ENCODE measurements around the gene MROH9. TPM values are rescaled to one million over a fixed set of nuclear protein-coding genes. Genes with fewer than 3 reads are reported as not detected.

Gene MROH9
- total RNA-seq, 3 donors from 2014 or later (not counting 1 experiment from before 2014, with no cell fraction given), result not detected

DNA sequence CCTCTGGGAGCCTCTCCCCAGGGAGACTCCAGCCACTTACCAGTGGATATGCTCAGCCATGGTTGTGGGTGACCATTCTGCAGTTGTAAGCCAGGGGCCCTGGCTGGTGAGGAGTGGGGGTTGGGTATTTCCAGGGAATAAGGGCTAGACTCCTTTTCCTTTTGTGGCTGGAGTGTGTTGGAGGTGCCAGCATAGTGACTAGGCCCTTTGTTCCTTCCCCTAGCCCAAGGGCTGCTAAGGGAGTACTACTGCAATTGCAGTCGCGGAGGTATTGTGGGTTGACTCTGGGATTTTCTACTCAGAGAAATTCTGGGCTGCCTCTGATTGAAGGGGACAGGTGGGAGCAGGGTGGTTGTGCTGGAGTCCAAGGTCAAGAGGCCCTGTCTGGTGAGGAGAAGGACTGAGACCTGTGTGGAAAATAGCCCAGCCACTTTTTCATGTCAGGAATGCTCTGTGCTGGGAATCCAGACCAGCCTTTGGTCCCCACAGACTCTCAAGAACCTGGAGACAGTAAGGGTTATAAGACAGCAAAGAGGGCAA is 43.1 kb downstream of the MROH9 start:
- H3K4me1 Mint-ChIP-seq, result no peaks in the 10 kb centered on the region
- Histone ChIP-seq H3K4me3 (ENCODE audit: low read length) (no peak overlapping the region), H3K9me3 (ENCODE audit: control insufficient read depth, insufficient read depth, low read length) (peaks cover 3% of the 10 kb centered on the region), H3K36me3 (ENCODE audit: control insufficient read depth, insufficient read depth, low read length) (no peaks in the 10 kb centered on the region), H3K27me3 (ENCODE audit: control insufficient read depth, insufficient read depth, low read length) (no peaks in the 10 kb centered on the region), H3K27ac (ENCODE audit: low read length) (no peak overlapping the region), H3K4me1 (ENCODE audit: control insufficient read depth, insufficient read depth, low read length) (no peaks in the 10 kb centered on the region)
- H3K27ac Mint-ChIP-seq, result no peak overlapping the region
- 77% methylated on average over 2 of the region's 2 CpGs for whole genome bisulfite sequencing (ENCODE audit: insufficient coverage)
- no peak overlapping the region for H3K4me3 Mint-ChIP-seq
- intact Hi-C loops (cut with micrococcal nuclease), result no loop called here
- no peaks in the 10 kb centered on the region for H3K27me3 Mint-ChIP-seq (ENCODE audit: low read depth in 2 of 2)
- TF ChIP-seq, protein P1, sequence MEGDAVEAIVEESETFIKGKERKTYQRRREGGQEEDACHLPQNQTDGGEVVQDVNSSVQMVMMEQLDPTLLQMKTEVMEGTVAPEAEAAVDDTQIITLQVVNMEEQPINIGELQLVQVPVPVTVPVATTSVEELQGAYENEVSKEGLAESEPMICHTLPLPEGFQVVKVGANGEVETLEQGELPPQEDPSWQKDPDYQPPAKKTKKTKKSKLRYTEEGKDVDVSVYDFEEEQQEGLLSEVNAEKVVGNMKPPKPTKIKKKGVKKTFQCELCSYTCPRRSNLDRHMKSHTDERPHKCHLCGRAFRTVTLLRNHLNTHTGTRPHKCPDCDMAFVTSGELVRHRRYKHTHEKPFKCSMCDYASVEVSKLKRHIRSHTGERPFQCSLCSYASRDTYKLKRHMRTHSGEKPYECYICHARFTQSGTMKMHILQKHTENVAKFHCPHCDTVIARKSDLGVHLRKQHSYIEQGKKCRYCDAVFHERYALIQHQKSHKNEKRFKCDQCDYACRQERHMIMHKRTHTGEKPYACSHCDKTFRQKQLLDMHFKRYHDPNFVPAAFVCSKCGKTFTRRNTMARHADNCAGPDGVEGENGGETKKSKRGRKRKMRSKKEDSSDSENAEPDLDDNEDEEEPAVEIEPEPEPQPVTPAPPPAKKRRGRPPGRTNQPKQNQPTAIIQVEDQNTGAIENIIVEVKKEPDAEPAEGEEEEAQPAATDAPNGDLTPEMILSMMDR (IDR thresholded peaks at IDR 0.05), result no peak
- H3K36me3 Mint-ChIP-seq, result no peaks in the 10 kb centered on the region
- ATAC-seq (no peak), DNase-seq (no peak)
- peaks cover 0 to 2% of the 10 kb centered on the region in 2 donors for H3K9me3 Mint-ChIP-seq

DNA sequence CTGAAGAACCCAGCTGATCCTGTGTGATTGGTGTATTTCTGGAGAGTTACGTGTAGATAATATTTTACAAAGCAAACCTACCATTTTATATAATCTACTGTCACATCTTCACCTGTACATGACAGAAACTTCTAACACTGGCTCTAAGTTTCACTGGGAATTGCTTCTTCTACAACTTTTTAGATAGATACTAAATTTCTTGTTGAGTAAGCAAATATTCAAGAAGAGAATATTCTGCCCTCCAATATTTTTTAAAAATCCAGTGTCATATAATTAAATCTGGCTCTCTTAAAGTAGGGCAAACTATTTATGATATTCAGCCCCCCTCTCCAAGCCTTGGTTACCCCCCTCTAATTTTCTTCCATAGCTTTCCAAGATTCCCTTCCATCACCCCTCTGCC is 50.1 kb downstream of the MROH9 start:
- no peaks in the 10 kb centered on the region for H3K27me3 Mint-ChIP-seq (ENCODE audit: low read depth in 2 of 2)
- H3K4me3 Mint-ChIP-seq, result no peak overlapping the region
- TF ChIP-seq, protein P1 (IDR thresholded peaks at IDR 0.05), result no peak
- no peak overlapping the region for H3K27ac Mint-ChIP-seq
- H3K9me3 ChIP-seq (ENCODE audit: control insufficient read depth, insufficient read depth, low read length), result no peaks in the 10 kb centered on the region
- no peaks in the 10 kb centered on the region for H3K4me1 Mint-ChIP-seq
- intact Hi-C loops (cut with micrococcal nuclease), result no loop called here
- no peaks in the 10 kb centered on the region for H3K36me3 Mint-ChIP-seq
- H3K4me1 ChIP-seq (ENCODE audit: control insufficient read depth, insufficient read depth, low read length), result no peaks in the 10 kb centered on the region
- ATAC-seq (no peak), DNase-seq (no peak)
- H3K4me3 ChIP-seq (ENCODE audit: low read length), result no peak overlapping the region
- WGBS (ENCODE audit: insufficient coverage), result no CpG with 5 or more reads among the region's 1 CpG
- no peaks in the 10 kb centered on the region for H3K36me3 ChIP-seq (ENCODE audit: control insufficient read depth, insufficient read depth, low read length)
- H3K27ac ChIP-seq (ENCODE audit: low read length), result no peak overlapping the region
- no peaks in the 10 kb centered on the region for H3K27me3 ChIP-seq (ENCODE audit: control insufficient read depth, insufficient read depth, low read length)
- H3K9me3 Mint-ChIP-seq, result no peaks in the 10 kb centered on the region

DNA sequence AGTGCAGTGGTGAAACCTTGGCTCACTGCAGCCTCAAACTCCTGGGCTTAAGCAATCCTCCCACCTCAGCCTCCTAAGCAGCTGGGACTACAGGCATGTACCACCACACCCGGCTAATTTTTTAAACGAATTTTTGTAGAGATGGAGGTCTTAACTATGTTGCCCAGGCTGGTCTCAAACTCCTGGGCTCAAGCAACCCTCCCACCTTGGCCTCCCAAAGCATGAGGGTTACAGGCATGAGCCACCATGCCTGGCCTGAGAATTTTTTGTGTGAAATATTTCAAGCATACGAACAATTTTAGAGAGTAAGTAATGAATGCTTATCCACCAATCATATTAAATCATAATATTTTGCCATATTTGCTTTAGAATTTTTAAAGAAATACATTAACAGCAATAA is 51.6 kb downstream of the MROH9 start:
- H3K27me3 Mint-ChIP-seq (ENCODE audit: low read depth in 2 of 2), result no peaks in the 10 kb centered on the region
- intact Hi-C loops (cut with micrococcal nuclease), result no loop called here
- no peaks in the 10 kb centered on the region for H3K27me3 ChIP-seq (ENCODE audit: control insufficient read depth, insufficient read depth, low read length)
- no peak overlapping the region for H3K27ac Mint-ChIP-seq
- DNase-seq (no peak), ATAC-seq (no peak)
- no peak overlapping the region for H3K27ac ChIP-seq (ENCODE audit: low read length)
- H3K9me3 ChIP-seq (ENCODE audit: control insufficient read depth, insufficient read depth, low read length), result no peaks in the 10 kb centered on the region
- H3K36me3 ChIP-seq (ENCODE audit: control insufficient read depth, insufficient read depth, low read length), result no peaks in the 10 kb centered on the region
- 71% methylated on average over 2 of the region's 3 CpGs for WGBS (ENCODE audit: insufficient coverage)
- no peaks in the 10 kb centered on the region for H3K9me3 Mint-ChIP-seq
- H3K4me3 Mint-ChIP-seq, result no peak overlapping the region
- H3K4me3 ChIP-seq (ENCODE audit: low read length), result no peak overlapping the region
- H3K36me3 Mint-ChIP-seq, result no peaks in the 10 kb centered on the region
- TF ChIP-seq, protein P1 (IDR thresholded peaks at IDR 0.05), result no peak
- H3K4me1 Mint-ChIP-seq, result no peaks in the 10 kb centered on the region
- no peaks in the 10 kb centered on the region for H3K4me1 ChIP-seq (ENCODE audit: control insufficient read depth, insufficient read depth, low read length)

DNA sequence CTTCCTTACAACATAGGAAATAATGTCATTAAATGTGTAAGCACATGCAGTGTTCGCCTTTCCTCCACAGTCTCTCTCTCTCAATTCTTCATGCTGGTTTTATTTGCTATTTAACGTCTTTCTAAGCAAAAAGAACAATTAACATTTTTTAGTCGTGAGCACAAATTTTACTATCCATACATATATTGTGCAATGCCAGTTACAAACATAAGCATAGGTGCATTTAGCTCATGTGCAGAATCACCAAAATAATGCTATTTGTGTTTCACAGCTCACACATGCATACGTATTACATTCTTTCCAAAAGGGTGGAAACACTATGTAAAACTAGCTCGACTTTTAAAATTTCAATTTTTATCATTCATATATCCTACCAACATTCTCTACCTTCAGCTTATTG is 52.1 kb downstream of the MROH9 start:
- TF ChIP-seq, protein P1 (IDR thresholded peaks at IDR 0.05), result no peak
- Mint-ChIP-seq H3K4me3 (no peak overlapping the region), H3K27me3 (ENCODE audit: low read depth in 2 of 2) (no peaks in the 10 kb centered on the region)

More for the DNA sequence above, 52.1 kb downstream of the MROH9 start:
- no peaks in the 10 kb centered on the region for H3K9me3 ChIP-seq (ENCODE audit: control insufficient read depth, insufficient read depth, low read length)
- intact Hi-C loops (cut with micrococcal nuclease), result no loop called here
- H3K4me1 Mint-ChIP-seq, result no peaks in the 10 kb centered on the region
- H3K27ac Mint-ChIP-seq, result no peak overlapping the region
- ATAC-seq, result no peak
- H3K36me3 Mint-ChIP-seq, result no peaks in the 10 kb centered on the region
- no peaks in the 10 kb centered on the region for H3K9me3 Mint-ChIP-seq
- H3K27ac ChIP-seq (ENCODE audit: low read length), result no peak overlapping the region
- WGBS (ENCODE audit: insufficient coverage), result 89% methylated on average over 4 of the region's 5 CpGs
- H3K4me3 ChIP-seq (ENCODE audit: low read length), result no peak overlapping the region
- no peaks in the 10 kb centered on the region for H3K4me1 ChIP-seq (ENCODE audit: control insufficient read depth, insufficient read depth, low read length)
- H3K36me3 ChIP-seq (ENCODE audit: control insufficient read depth, insufficient read depth, low read length), result no peaks in the 10 kb centered on the region
- H3K27me3 ChIP-seq (ENCODE audit: control insufficient read depth, insufficient read depth, low read length), result no peaks in the 10 kb centered on the region
- no peak for DNase-seq

Measured in natural killer cell (primary cell).